GM21576 (cell line): ENCODE results near the gene INPP5F.
A peak's percentile ranks its signal among the peaks of the same experiment; 100 is the strongest.
"Not testable (repeated sequence)": the region's sequence is repeated elsewhere in the genome, so short reads cannot be mapped to it uniquely, and the experiment has no call there.

Experiments used
- ATAC-seq: cut with Tn5 transposase; IDR thresholded peaks from one replicate; pipeline ENCODE4 v1.9.1; 2021; ENCODE audit warnings: mild to moderate bottlenecking, moderate library complexity; ENCODE audit not compliant: unreplicated experiment

The INPP5F gene

DNA sequence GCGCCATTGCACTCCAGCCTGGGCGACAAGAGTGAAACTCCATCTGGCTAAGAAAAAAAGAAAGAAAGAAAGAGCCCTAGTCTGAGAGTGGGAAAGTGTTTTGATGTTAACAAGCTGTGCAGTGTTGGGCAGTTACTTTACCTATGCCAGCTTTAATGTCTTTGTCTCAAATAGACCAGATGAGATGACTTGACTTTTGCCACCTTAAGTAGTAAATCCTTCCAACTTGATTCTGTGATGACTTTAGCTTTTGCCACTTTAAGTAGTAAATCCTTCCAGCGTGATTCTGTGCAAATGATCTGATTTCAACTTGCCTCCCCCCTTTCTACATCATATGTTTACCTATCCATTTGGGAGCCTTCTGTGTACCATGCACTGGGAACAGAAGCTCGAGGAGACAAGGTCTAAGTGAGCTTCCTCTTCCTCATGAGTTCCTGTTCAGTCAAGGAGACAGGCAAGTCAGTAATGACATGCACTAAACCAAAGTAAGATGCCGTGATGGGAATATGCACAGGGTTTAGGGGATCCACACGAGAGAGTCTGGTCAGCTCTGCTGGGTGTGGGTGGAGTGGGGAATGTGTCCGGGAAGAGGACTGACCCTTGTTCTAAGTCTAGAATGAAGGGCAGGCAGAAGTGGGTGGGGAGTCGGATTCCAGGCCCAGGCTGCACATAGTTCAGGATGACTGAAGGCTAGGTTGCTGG is 17.2 kb downstream of the INPP5F start:
- no peak for ATAC-seq

DNA sequence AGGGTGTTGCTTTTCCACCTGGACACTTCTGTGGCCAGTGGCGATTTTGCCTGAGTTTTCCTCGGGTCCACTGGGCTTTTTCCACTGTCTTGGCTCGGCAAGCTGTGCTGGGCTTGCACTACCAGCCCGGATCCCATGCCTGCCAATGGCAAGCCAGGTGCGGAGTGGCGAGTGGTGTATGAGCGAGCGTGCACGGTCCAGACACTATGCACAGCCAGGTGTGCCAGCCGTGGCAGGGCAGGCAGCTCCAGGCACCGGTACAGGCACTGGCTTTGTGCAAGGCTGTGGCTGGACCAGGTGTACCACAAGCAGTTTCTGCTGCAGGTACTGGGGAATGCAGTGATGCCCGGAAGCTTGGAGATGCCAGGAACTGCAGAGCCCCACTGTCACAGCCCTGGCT is 22.1 kb downstream of the INPP5F start:
- ATAC-seq, result no peak

DNA sequence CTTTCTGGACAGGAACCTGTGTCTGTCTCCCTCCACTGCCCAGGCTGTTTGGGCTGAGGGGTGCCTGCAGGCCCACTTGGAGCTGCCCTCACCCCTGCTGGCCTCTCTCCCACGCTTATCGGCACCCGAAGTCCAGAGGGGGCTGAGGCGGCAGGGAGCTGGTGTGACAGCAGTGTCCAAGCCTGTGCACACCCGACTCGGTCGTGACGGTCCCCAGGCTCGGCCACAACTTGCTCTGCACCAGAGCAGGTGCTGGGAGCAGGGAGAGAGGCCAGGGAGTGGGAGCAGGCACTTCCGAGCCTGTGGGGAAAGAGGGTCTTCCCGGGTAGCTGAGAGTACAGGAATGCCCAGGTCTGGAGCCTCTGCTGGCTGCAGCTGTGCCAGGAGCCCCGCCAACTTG is 23.0 kb downstream of the INPP5F start:
- ATAC-seq, result no peak

- ATAC-seq, result no peak
Measured at GRCh38 chr10:119749455-119749854, 23.6 kb downstream of the INPP5F start.

DNA sequence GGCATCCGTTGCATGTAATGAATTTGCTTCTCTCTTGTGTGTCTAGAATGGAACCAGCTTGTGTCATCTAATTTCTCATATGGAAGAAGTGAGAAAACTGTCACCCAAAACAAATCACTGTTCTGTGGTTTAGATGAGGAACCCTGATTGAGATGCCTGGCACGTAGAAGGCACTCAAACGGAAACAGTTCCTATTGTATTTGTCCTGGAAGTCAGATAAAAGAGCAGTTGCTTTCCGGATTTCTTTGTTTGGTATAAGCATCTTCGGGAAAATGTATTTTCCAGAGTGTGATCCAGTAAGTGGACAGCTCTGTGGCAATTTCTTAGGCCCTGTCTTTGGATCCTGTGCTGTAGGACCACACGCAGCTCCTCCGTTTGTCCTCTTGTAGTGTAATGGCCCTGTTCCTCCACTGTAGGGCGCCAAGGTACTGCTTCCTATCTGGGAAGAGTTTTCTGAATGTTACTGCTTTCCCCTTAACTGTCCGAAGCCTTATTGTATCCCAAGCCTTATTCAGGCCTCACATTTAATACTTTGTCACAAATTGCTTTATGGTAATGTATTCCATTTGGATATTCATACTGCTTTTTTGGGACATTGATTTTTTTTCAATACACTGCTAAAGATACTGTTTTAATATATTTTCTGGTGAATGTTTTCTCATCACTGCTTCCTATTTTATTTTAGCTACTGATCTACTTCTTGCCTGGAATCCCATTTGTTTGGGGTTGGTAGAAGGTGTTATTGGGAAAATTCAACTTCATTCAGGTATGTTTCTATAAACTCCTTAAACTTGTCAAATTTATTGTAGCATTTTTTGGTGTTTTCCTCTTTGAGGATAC is 24.8 kb downstream of the INPP5F start:
- ATAC-seq, result peak; percentile 92

DNA sequence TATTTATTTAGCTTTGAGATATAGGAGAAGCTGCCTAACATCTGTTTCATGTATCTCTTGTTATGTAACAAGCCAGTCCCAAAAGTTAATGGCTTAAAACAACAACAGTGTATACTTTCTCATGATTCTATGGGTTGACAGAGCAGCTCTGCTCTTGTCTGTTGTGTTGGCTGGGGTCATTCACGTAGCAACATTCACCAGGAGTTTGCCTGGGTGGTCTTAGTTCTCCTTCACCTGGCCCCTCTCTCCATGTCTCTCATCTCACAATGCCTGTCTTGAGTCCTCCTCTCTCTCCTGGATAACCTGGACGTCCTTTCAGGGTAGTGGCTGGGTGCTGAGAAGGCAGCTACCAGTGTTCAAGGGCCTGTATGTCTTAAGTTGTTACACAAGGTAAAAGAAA is 27.5 kb downstream of the INPP5F start:
- ATAC-seq, result no peak

DNA sequence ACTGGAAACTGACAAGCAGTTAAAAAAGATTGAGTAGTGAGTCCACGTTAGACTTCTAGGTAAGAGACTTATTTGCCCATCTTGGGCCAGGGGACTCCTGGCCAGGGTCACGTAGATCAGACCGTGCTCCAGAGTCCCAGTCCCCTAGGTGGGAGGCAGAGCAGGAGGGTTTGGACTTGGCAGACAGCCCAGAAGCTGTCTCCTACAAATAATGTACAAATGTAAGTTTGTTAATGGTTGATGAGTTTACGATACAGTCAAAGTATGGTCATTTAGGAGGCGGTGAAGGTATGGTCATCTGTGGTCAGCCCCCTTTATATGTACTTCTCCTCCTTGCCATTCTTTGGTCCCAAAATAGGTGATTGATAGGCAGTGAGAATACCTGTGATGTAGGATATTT is 28.2 kb downstream of the INPP5F start:
- no peak for ATAC-seq

- no peak for ATAC-seq
Measured at GRCh38 chr10:119754936-119755335, 29.1 kb downstream of the INPP5F start.

DNA sequence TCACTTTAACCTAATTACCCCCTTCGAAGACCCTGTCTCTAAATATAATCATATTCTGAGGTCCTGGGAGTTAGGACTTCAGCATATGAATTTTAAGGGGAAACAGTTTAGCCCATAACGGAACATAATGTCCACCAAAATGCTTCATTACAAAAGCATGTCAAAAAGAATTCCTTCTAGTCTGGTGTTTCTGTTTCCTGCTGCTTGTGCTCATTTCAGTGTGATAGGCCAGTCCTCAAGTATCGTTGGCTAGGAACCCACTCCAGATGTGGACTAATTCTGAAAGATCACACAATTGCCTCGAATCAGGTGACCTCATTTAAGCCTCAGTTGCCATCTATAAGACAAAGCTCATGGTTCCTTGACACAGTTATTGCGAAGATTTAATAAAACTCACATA is 29.6 kb downstream of the INPP5F start:
- ATAC-seq, result no peak

GRCh38 chr10:119758448-119759195 is 32.8 kb downstream of the INPP5F start:
- ATAC-seq, result no peak

- no peak for ATAC-seq
Measured at GRCh38 chr10:119759832-119760231, 34.0 kb downstream of the INPP5F start.

GRCh38 chr10:119761106-119761505 is 35.3 kb downstream of the INPP5F start:
- ATAC-seq, result no peak

- ATAC-seq, result no peak
Measured at GRCh38 chr10:119762035-119762434, 36.2 kb downstream of the INPP5F start.

DNA sequence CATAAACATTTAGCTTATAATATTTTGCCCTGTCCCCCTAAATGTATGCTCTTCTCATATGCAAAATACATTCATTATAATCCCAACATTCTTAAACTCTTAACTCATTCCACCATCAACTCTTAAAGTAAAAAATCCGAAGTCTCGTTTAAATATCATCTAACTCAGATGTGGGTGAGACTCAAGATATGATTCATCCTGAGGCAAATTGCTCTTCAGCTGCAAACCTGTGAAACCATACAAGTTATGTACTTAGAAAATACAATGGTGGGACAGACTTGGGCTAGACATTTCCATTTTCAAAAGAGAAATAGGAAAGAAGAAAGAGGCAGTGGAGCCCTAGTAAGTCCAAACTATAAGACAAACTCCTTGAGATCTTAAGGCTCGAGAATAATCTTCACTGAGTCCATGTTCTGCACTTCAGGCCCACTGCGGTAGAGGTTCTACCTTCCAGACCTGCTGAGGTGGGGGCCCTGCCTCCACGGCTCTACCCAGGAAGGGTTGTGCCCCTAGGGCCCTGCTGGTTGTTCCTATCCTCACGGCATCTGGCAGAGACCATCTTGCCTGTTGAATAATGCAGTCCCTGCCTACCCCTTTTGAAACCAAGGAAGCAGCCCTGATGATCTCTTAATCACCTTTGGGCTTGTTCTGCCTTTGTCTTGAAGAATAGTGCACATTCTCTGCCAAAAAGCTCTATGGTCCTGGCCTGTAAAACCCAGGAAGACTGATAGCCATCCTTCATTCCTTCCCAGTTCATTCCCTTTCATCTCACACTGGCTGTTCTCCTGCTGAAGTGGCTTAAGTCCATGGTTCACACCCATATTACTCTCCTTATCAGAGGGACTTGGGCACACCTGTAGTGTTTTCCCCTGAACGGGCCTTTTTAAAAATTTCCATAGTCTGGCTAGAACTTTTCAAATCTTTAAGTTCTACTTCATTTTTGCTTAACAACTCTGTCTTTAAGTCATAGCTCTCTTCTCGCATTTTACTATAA is 37.3 kb downstream of the INPP5F start:
- ATAC-seq, result no peak

GRCh38 chr10:119768455-119769094 is 42.7 kb downstream of the INPP5F start:
- no peak for ATAC-seq

GRCh38 chr10:119769886-119770285 is 44.0 kb downstream of the INPP5F start:
- ATAC-seq, result no peak

- no peak for ATAC-seq
Measured at GRCh38 chr10:119770928-119771327, 45.1 kb downstream of the INPP5F start.

- ATAC-seq, result no peak
Measured at GRCh38 chr10:119772334-119772733, 46.5 kb downstream of the INPP5F start.

- not testable (repeated sequence) for ATAC-seq
Measured at GRCh38 chr10:119773041-119773440, 47.2 kb downstream of the INPP5F start.

DNA sequence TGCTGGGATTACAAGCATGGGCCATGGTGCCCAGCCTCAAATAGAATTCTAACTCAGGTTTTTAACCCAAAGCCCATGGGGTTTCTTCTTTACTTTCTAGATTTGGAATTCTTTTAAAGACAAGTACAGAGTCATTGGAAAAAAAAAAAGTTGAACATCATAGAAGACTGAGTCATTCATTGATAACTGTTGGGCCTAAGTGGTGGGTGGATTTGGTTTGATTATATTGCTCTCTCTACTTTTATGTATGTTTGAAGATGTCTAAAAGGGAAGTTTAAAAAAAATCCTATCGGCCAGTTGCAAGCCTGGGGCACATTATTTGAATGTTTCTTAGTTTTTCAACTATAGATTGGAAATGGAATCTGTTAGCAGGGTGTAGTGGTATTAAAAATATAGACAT is 49.7 kb downstream of the INPP5F start:
- no peak for ATAC-seq
